ENCODE results near the gene MIER2.
"Not testable (repeated sequence)": the region's sequence is repeated elsewhere in the genome, so short reads cannot be mapped to it uniquely, and the experiment has no call there.

Gene MIER2

DNA sequence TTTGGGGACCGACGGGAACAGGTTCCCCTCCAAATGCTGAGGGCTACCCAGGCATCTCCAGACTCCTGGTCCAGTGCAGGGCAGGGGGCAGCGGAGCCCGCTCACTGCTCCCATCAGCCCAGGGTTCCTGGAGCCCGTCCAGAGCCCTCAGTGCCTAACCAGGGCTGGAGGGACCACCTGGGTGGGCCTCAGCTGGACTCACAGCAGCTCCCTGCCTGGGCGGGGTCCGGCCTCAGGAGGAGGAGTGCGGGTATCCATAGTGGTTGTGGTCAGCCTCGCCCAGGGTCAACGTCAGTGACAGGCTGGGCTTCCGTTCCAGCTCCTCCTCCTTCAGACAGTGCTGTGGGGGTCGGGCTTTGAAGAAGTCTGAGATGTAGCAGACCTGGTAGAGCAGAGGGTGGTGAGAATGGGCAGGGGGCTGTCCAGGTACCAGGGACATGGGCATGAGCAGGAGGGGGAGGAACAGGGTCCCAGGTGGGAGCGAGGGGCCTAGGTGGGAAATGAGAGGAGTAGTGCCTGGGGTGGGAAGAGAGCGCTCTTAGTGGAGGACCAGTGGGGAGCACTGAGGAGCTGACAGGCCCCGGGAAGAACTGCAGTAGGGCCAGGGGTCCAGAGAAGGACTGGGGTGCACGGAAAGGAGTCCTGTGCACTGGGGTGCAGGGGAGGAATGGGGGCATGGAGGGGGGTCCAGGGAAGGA, 63.3 kb downstream of the MIER2 start:
- DNase-seq, result no peak

DNA sequence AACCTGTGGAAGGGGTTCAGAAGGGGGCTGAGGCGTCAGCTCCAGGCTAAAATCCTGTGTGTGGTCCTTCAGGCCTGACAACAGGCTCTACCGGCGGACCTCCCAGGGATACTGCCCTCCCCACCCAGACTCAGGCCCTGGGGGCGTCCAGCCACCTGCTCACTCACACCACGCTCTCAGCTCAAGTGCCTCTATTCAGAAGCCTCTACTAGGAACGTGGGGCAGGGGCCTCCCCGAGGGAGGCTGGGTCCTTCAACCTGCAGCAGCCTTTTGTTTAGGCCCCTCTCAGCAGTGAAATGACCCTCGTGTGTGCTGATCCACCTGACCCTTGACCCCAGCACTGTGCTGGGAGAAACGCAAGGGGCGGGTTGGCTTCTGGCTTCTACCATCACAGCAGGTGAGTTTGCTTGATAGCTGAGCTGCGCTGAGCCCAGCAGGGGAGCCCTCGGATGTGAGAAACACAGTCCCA, 64.0 kb downstream of the MIER2 start:
- no peak for DNase-seq

DNA sequence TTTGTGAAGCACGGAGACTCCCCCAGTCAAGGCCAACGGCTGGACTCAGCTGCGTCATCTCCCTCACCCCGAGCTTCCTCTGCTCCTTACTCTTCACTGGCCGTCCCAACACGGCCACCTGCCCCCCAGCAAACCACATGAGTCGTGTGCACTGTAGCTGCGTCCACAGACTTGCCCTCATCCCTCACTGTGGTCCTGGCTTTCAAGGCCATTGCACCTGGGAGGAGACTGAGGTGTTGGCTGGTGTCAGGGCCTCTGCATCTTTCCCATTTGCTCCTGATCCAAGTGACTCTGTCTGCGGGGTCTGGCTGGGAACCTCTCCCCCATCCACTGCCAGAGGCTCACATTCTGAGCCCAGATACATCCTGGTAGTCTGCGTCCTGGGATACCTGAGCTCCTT, 64.9 kb downstream of the MIER2 start:
- DNase-seq, result no peak

DNA sequence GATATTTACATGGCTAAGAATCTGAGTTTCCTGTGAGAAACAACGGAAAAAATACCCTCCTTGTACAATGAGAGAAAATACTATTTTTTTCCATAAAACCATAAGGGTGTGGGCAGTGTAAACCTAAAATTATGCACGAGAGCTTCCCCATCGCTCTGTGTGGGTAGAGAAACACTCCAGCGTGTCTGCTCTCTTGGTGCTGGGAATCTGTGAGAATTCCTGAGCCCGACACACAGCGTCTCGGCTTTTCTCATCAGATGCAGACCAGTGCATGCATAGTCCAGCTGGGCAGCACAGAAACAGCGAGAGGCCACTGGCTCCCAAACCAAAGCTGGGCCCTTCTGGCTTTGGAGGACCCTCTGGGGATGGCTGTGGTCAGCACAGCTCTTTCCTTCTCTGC, 65.4 kb downstream of the MIER2 start:
- no peak for DNase-seq

DNA sequence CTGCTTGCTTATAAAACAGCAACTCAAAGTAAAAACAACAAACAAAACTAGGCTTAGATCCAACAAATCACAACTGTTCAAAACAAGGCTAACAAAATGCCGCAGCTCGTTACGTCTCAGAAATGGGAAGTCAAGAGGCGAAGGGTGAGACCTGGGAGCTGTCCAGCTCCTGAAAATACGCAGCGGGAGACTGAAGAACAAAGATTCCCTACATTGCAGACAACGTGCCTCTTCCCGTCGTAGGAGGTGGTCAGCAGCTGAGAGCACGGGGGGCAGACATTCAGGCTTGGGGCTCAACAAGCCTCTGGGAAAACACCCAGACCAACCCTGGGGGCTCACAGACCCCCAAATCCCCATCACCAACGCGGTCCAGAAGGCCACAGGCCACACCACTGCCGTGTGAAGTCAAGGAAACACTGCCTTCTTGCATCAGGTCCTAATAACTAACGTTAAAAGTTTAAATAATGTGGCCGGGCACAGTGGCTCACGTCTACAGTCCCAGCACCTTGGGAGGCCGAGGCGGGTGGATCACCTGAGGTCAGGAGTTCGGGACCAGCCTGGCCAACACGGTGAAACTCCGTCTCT, 66.9 kb downstream of the MIER2 start:
- DNase-seq, result no peak

DNA sequence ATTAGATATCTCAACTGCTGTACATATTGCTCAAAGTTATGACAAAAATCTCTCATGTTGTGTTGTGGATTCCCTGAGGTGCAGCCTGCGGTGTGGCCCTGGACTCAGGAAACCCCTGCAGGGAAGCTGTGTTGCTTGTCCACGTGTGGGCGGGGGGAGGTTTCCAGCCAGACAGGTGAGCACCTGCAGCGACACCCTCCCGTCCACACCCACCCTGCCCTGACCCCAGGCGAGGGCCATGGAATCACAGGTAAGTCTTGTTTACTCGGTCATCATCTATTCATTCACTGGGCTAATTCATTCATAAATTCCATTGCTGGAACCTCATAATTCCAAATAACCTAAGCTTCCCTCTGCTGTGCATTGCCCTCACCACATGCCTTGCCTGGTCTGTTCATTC, 67.5 kb downstream of the MIER2 start:
- no peak for DNase-seq

DNA sequence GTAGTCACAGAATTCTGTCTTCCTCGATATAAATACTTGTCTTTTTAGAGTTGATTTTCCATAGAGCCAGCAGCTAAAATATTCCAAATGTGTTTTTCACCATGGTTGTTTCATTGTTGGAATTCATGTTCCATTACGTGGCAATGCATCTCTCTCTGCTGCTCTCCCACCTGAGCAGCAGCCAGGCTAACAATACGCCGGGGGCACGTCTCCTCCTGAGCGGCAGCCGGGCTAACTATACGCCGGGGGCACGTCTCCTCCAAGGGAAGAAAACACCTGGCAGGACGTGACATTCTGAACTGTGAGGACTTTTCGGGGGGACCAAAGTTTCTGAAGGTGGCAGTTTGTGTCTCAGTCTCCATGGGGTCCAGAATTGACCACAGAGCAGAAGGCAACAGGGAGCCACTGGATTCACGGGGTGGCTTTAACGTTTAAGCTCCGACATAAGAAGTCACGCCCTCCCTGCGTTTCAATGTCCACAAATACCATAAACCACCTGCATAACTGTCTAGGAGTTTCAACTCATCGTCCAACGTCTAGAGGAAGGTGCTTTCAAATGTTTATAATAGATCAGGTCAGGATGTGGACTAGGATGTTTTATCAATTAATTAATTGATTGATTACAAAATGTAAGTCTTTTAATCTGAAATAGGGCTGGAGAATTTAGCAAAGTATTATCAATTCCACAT, 68.5 kb downstream of the MIER2 start:
- DNase-seq, result no peak

DNA sequence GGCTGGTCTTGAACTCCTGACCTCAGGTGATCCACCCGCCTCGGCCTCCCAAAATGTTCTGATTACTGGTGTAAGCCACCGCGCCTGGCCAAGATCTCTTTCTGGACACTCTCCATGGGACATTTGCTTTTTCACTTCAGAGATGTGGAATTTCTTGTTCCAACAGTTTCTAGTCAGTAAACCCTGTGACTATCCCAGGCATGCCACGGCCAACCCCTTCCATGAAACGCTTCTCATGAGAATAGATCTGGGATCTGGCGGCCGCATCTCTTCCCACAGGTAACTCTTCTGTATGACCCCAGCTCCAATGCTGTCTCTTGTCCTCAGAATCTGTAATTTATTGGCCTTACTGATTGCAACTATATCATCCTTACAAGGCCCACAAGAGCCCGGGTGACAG, 69.6 kb downstream of the MIER2 start:
- DNase-seq, result no peak

DNA sequence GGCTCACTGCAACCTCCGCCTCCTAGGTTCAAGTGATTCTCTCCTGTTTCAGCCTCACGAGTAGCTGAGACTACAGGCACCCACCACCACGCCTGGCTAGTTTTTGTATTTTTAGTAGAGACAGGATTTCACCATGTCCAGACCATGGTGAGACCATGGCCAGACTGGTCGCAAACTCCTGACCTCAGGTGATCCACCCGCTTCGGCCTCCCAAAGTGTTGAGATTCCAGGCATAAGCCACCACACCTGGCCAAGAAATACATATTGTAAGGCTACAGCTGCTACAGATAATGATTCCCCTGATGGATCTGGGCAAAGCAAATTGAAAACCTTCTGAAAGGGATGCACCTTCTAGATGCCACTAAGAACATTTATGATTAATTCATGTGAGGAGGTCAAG, 71.2 kb downstream of the MIER2 start:
- no peak for DNase-seq

DNA sequence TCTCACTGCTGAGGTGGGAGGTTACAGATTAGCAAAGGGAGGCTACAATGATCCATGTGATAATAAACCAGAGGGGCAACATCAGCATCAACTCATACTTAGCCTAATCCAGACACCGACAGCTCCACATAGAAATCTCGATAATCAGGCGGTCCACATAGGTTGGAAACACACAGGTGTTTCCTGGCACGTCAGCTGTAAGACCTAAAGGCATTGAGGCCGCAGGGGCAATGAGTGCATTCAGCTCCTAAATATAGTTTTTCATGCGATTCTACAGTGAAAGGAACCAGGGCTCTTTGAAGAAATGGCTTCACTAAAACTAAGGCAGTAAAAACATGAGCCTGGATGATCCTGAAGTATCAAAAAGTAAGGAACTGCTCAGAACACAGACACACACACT, 72.7 kb downstream of the MIER2 start:
- DNase-seq, result no peak

DNA sequence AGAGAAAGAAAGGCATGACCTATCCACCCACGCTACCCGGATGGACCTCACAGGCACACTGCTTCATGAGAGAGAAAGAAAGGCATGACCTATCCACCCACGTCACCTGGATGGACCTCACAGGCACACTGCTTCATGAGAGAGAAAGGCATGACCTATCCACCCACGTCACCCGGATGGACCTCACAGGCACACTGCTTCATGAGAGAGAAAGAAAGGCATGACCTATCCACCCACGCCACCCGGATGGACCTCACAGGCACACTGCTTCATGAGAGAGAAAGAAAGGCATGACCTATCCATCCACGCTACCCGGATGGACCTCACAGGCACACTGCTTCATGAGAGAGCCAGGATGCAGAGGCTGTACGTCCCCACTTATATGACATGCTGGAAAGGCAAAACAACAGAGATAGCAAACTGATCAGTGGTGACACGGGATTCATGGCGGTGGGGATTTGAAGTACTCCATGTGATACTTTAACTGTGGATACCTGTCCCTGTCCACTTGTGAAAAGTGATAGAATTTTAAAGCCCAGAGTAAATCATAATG, 73.8 kb downstream of the MIER2 start:
- DNase-seq, result not testable (repeated sequence)

DNA sequence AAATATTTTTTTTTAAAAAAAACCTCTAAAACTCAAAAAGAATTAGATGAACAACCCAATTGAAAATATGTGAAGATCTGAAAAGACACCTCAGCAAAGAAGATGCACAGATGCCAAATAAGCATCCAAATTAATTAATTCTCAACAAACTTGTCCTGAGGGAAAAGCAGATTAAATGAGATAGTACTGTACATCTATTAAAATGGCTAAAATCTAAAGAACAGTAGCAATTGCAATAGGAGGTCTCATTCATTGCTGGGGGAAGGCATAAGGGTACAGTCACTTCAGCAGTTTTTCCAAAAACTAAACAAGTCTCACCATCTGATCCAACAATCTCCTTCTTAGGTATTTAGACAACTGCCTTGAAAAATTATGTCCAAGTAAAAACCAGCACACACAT, 75.4 kb downstream of the MIER2 start:
- DNase-seq, result no peak

DNA sequence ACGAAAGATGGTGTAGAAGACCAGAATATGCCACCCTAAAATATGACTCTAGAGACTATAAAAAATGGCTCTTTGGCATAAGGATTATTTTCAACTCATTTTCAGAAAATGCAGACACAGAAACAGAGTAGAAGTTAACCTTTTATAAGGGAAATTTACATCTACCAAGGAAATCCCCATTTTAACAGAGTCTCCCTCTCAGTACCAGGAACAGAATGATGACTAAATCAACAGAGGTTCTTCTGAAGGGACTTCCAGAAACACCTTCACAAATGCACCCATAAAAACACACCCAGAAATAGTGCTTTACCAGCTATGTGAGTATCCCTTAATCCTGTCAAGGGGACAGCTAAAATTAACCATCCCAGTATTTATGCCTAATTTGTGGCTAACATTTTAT, 82.5 kb downstream of the MIER2 start:
- DNase-seq, result no peak

DNA sequence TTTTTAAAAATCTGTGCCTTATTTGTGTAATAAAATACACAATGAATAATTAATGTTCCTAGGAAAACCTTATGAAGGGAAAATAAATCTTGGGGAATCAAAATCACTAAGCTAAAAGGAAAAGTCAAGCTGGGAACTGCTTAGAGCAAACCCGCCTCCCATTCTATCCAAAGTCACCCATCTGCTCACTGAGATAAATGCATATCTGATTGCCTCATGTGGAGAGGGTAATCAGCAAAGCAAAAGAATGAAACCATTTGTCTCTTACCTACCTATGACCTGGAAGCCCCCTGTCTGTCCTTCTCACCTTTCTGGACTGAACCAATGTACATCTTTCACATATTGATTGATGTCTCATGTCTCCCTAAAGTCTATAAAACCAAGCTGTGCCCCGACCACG, 87.8 kb downstream of the MIER2 start:
- not testable (repeated sequence) for DNase-seq

All from NCI-H1048 (cell line).